Tibial artery (tissue), 4 donors: ENCODE measurements around the gene ARR3.
"Not testable (repeated sequence)": the region's sequence is repeated elsewhere in the genome, so short reads cannot be mapped to it uniquely, and the experiment has no call there.

ENCODE experiments used
- DNase-seq, 2 donors: peaks; one replicate each; pipeline ENCODE4 v3.0.0-alpha.2; 2019
- H3K27ac ChIP-seq, 2 donors: fragments of 200-600 bp; sonication (generic) in 1 of 2; 1 replicate in 1 of 2; 2 replicates in 1 of 2; pipeline ENCODE4 v1.5.1; 2018 to 2019; ENCODE audit warnings: mild to moderate bottlenecking in 1 of 2
- H3K27me3 ChIP-seq, 2 donors: fragments of 200-600 bp; sonication (generic) in 1 of 2; one replicate each; pipeline versions ENCODE4 v1.5.1 to v1.6.0; 2016 to 2019
- H3K36me3 ChIP-seq, 3 donors: fragments of 200-600 bp; sonication (generic) in 2 of 3; one replicate each; pipeline ENCODE4 v1.5.1; 2016 to 2019; ENCODE audit warnings: mild to moderate bottlenecking in 2 of 3
- H3K4me1 ChIP-seq, 4 donors: fragments of 200-600 bp; sonication (generic) in 2 of 4; 1 replicate in 3 of 4; 2 replicates in 1 of 4; pipeline ENCODE4 v1.5.1; 2016 to 2019
- H3K4me3 ChIP-seq, 2 donors: fragments of 200-600 bp; sonication (generic) in 1 of 2; 1 replicate in 1 of 2; 2 replicates in 1 of 2; pipeline ENCODE4 v1.5.1; 2018 to 2019; ENCODE audit warnings: mild to moderate bottlenecking in 2 of 2
- H3K9me3 ChIP-seq, 3 donors: fragments of 200-600 bp; sonication (generic) in 1 of 3; one replicate each; pipeline ENCODE4 v1.5.1; 2016 to 2019
- intact Hi-C: fragments of 100-400 bp; cut with DNase I; formaldehyde crosslinking; loops from one replicate; pipeline ENCODE4 v1.15.0; 2023; ENCODE audit warnings: low total_unique reads
- TF ChIP-seq, protein P1 (sequence below), 2 experiments: fragments of 200-600 bp in 1 of 2; fragments of 450-650 bp in 1 of 2; IDR thresholded peaks; one replicate each; pipeline ENCODE4 v1.5.1; 2017 to 2019; ENCODE audit warnings: antibody characterized with exemption in 2 of 2, mild to moderate bottlenecking in 1 of 2, moderate library complexity in 1 of 2

ARR3 gene

DNA sequence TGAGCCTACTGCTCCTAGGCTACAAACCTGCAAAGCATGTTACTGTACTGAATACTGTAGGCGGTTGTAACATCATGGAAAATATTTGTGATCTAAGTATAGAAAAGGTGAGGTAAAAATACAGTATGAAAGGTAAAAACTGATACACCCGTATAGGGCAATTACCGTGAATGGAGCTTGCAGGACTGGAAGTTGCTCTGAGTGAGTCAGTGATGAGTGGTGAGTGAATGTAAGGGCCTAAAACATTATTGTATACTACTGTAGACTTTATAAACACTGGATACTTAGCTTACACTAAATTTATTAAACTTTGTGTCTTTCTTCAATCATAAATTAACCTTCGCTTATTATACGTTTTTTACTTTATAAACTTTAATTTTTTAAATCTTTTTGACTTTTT, 25.5 kb downstream of the ARR3 start:
- H3K27me3 ChIP-seq = no peaks in the 10 kb centered on the region
- DNase-seq = no peak
- peaks cover 0 to 8% (median 6%) of the 10 kb centered on the region in 4 donors for H3K4me1 ChIP-seq
- no peaks in the 10 kb centered on the region for H3K36me3 ChIP-seq
- intact Hi-C loops = no loop called here
- no peak overlapping the region for H3K27ac ChIP-seq
- TF ChIP-seq, protein P1, sequence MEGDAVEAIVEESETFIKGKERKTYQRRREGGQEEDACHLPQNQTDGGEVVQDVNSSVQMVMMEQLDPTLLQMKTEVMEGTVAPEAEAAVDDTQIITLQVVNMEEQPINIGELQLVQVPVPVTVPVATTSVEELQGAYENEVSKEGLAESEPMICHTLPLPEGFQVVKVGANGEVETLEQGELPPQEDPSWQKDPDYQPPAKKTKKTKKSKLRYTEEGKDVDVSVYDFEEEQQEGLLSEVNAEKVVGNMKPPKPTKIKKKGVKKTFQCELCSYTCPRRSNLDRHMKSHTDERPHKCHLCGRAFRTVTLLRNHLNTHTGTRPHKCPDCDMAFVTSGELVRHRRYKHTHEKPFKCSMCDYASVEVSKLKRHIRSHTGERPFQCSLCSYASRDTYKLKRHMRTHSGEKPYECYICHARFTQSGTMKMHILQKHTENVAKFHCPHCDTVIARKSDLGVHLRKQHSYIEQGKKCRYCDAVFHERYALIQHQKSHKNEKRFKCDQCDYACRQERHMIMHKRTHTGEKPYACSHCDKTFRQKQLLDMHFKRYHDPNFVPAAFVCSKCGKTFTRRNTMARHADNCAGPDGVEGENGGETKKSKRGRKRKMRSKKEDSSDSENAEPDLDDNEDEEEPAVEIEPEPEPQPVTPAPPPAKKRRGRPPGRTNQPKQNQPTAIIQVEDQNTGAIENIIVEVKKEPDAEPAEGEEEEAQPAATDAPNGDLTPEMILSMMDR (IDR thresholded peaks at IDR 0.05) = no peak
- no peaks in the 10 kb centered on the region for H3K9me3 ChIP-seq
- H3K4me3 ChIP-seq = no peak overlapping the region

DNA sequence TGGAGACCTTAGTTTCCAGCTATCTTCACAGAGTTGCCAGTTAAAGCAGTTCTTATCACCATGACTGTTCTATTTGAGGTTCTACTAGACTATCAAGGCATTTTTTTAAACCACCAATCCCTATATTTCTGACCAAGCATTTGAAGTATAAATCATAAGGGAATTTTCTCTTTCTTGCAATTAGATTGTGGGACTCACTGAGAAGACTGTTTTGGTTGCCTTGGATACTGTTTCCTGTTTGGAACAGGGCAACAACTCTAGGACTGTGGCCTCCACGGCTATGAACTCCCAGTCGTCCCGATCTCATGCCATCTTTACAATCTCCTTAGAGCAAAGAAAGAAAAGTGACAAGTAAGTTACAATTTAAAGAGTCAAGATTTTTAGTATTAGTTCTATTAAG, 33.6 kb downstream of the ARR3 start:
- Histone ChIP-seq H3K36me3 (no peaks in the 10 kb centered on the region), H3K9me3 (no peaks in the 10 kb centered on the region), H3K27ac (no peak overlapping the region), H3K4me3 (no peak overlapping the region), H3K4me1 (no peaks in the 10 kb centered on the region), H3K27me3 (no peaks in the 10 kb centered on the region)
- DNase-seq = no peak
- intact Hi-C loops = no loop called here
- TF ChIP-seq, protein P1 (IDR thresholded peaks at IDR 0.05) = no peak

DNA sequence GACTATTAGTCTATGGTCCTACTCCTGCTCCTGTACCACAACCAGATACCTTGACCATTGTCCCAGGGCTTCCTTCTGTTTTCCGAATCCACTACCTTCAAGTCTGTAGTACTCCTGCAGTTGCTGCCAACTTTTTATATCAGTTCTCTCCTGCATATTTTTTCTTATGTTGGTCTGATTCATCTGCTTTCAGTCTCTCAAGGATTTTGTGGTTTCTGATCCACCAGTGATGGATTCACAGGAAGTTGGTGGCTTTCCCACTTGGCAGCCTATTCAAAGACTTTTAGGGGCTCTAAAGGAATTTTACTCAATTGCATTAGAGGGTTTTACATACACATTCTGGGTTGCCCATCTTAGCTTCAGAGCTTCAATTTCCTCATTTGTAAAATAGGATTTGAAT, 45.4 kb downstream of the ARR3 start:
- TF ChIP-seq, protein P1 (IDR thresholded peaks at IDR 0.05) = no peak
- no peak overlapping the region for H3K4me3 ChIP-seq
- H3K4me1 ChIP-seq = no peaks in the 10 kb centered on the region
- H3K36me3 ChIP-seq = no peaks in the 10 kb centered on the region
- intact Hi-C loops = no loop called here
- no peak for DNase-seq
- H3K27ac ChIP-seq = no peak overlapping the region
- H3K9me3 ChIP-seq = peaks cover 0 to 9% (median 0%) of the 10 kb centered on the region in 3 donors
- H3K27me3 ChIP-seq = no peaks in the 10 kb centered on the region

DNA sequence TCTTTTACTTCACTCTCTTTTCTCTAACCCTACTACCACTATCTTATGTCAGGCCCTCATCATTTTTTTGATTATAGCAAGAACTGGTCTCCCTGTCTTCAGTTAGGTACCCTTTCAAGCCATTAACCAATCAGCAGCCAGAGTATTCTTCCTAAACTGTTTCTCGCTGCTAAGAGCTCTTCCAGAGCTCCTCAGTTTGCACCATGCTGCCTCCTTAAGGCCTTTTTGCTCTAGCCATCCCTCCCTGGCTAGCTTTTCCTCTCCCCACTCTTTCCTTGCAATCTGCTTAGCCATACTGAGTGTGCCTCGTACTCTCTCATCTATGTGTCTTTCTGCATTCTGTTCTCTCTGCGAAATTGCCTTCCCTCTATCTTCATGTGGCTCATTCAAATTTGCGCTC, 54.6 kb downstream of the ARR3 start:
- DNase-seq = no peak
- TF ChIP-seq, protein P1 (IDR thresholded peaks at IDR 0.05) = no peak
- H3K9me3 ChIP-seq = no peaks in the 10 kb centered on the region
- intact Hi-C loops = no loop called here
- no peak overlapping the region for H3K27ac ChIP-seq
- no peaks in the 10 kb centered on the region for H3K36me3 ChIP-seq
- H3K4me1 ChIP-seq = no peaks in the 10 kb centered on the region
- H3K27me3 ChIP-seq = no peaks in the 10 kb centered on the region
- no peak overlapping the region for H3K4me3 ChIP-seq

DNA sequence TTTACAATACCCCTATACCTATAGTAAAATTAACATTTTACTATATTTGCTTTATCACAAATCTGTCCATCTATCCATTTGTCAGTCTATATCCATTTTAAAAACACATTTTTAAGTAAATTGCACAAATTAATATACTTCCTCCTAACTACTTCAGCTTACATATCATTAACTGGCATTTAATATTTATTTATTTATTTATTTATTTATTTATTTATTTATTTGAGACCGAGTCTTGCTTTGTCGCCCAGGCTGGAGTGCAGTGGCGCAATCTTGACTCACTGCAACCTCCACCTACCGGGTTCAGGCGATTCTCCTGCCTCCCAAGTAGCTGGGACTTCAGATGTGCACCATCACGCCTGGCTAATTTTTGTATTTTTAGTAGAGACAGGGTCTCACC, 55.5 kb downstream of the ARR3 start:
- DNase-seq, H3K27ac ChIP-seq: not testable (repeated sequence)

DNA sequence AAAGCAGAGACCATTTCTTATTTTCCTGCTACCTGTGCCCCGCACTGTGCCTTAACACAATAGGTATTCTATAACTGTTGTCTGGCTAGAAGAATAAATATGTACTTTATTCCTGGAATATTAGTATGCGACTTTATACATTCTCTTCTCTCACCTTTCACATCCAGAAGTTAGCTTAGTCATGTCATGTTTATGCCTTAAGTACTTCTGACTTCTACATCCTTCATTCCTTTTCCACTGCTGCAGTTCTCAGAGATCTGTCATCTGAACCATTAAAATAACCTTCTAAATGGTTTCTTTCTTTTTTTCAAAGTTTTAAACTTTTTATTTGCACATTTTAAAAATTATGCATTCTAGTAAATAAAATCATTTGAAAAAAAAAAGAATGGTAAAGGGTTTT, 56.2 kb downstream of the ARR3 start:
- H3K27me3 ChIP-seq = no peaks in the 10 kb centered on the region
- no peaks in the 10 kb centered on the region for H3K4me1 ChIP-seq
- DNase-seq = no peak
- intact Hi-C loops = no loop called here
- no peaks in the 10 kb centered on the region for H3K9me3 ChIP-seq
- no peak overlapping the region for H3K4me3 ChIP-seq
- H3K36me3 ChIP-seq = no peaks in the 10 kb centered on the region
- TF ChIP-seq, protein P1 (IDR thresholded peaks at IDR 0.05) = no peak
- no peak overlapping the region for H3K27ac ChIP-seq

More for the DNA sequence above, 55.5 kb downstream of the ARR3 start:
- H3K4me3 ChIP-seq, H3K27me3 ChIP-seq, H3K36me3 ChIP-seq, H3K9me3 ChIP-seq, intact Hi-C loops, H3K4me1 ChIP-seq: not testable (repeated sequence)
